CD4-positive, alpha-beta T cell treated with Interleukin-4 for 1 hour (primary cell): ENCODE measurements around the gene ARHGAP10.
A peak's percentile ranks its signal among the peaks of the same experiment; 100 is the strongest.
"Not testable (repeated sequence)": the region's sequence is repeated elsewhere in the genome, so short reads cannot be mapped to it uniquely, and the experiment has no call there.

Source experiments
- DNase-seq, 2 donors: peaks; one replicate each; pipeline ENCODE4 v3.0.0-alpha.2; 2020 to 2022

Gene ARHGAP10

DNA sequence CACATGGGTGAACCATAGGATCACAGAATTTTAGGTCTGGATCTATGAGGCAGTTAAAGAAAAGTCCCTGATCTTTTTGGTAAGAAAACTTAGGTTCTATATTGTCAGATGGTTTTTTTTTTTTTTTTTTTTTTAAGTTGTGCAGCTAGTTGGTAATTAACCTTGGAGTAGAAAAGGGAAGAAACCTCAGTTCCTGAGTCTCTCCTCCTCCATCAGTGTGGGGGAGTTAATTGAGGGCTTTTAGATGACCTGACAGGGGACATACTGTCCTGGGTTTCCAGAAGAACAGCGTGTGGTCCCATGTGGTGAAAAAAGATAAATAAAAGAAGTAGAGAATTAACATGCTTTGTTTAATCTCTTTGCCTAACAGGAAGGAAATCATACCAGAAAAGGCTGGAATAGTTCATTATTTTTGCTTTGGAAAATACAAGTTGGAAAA lies 123.7 kb downstream of the ARHGAP10 start:
- no peak for DNase-seq

DNA sequence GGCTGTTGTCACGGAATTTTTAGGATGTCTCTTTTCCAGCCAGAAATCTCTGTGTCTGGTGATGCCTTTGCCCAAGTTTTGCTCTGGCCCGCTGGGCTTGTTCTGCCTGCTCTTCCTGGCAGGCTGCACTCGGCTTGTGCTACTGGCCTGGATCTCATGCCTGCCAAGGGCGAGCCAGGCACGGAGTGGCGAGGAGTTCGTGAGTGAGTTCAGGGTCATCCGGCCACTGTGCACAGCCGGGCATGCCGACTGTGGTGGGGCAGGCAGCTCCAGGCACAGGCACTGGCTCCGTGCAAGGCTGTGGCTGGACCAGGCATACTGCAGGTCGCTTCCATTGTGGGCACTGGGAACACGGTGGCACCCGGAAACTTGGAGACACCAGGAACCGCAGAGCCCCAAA lies 129.1 kb downstream of the ARHGAP10 start:
- no peak for DNase-seq

DNA sequence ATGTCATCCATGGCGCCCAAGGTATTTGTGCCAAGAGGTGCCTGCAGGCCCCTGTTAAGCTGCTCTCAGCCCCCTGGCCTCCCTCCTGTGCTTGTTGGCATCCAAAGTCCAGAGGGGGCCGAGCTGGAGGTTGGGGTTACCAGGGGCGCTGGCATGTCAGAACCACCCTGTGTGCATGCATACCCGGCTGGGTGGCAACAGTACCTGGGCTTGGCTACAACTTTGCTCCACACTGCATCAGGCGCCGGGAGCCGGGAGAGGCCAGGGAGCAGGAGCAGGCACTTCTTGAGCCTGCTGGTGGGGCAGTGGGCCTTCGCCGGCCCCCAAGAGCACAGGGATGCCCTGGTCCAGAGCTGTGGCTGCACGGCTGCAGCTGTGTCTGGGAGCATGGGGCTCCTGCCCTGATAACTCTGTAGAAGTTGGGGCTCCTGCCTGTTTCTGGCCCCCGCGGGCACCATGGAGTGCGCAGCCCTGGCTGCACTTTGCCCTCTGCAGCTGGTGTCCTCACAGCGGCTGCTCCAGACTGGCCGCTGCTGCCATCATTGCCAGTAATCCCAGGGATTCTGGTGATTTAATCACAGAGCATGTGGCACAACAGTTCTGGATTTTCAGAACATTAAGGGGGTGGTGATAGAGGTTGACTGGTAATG lies 130.3 kb downstream of the ARHGAP10 start:
- DNase-seq: no peak

DNA sequence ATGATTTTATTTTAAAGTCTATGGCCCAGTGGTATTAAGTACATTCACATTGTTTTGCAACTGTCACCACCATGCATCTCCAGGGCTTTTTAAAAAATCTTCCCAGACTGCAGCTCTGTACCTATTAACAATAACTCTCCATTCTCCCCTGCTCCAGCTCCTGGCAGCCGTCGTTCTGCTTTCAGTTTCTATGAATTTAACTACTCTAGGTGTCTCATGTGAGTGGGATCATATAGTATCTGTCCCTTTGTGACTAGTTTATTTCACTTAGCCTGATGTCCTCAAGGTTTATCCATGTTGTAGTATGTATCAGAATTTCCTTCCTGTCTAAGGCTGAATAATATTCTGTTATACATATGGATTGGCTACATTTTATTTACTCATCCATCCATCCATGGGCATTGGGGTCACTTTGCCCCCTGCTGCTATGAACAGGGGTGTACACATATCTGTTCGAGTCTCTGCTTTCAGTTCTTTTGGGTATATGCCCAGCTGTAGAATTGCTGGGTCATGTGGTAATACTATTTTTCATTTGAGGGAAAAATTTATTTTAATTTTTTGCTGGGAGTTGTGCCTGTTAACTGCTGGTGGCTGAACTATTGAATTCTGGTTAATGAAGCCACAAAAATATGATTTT lies 131.3 kb downstream of the ARHGAP10 start:
- DNase-seq: no peak

DNA sequence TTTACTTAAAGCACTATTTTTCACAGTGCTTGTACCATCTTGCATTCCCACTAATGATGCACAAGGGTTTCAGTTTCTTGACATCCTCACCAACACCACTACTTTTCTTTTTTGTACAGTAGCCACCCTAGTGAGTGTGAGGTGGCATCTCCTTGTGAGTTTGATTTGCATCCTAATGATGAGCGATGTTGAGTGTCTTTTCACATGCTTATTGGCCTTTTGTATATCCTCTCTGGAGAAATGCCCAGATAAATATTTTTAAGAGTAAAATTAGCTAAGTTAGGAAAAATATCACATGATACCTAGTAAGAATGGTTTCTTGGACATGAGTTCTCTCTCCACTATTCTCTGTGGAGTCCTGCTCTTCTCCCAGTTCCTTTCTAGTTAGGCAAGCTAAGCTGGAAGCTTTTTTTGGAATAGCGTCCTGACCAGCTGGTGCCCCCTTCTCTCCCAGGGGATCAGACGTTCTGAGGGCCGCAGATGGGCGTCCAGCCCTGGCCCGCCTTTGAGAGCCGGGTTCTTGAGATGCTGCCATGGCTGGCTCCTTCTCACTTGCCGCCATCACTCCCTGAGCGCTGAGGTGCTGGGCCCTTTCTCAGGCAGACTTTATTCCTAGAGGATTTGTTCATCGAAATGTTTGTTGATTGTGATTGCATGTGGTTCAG lies 132.1 kb downstream of the ARHGAP10 start:
- no peak for DNase-seq

DNA sequence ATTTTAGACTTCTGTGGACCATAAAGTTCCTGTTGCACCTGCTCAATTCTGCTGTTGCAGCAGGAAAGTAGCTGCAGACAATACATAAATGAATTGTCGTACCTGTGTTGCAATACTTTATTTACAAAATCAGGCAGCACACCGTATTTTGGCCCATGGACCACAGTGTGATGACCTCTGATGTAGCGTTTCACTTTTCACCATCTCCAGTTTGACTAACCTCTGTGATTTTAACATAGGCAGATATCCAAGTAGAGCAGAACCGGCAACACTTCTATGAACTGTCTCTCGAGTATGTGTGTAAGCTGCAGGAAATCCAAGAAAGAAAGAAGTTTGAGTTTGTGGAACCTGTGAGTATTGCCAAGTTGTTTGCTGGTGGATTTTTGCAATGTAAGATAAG lies 132.7 kb downstream of the ARHGAP10 start:
- DNase-seq: no peak

DNA sequence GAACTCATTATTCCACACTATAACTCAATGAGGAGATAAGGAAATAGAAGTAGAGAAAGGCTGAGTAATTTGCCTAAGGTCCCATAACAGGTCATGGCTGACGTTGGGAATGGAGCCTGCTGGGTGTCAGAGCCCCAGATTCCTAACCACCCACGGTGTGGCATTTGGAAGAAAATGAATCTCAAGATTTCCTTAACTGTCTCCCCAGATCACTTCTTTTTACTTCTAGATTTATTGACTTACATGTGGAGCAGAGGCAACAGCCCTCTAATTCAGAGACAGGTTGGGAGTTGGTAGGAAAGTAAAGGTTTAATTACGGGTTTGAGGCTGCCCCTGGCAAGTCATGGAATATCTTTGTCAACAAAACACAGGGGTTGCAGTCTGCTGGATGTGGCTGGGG lies 134.0 kb downstream of the ARHGAP10 start:
- no peak for DNase-seq

DNA sequence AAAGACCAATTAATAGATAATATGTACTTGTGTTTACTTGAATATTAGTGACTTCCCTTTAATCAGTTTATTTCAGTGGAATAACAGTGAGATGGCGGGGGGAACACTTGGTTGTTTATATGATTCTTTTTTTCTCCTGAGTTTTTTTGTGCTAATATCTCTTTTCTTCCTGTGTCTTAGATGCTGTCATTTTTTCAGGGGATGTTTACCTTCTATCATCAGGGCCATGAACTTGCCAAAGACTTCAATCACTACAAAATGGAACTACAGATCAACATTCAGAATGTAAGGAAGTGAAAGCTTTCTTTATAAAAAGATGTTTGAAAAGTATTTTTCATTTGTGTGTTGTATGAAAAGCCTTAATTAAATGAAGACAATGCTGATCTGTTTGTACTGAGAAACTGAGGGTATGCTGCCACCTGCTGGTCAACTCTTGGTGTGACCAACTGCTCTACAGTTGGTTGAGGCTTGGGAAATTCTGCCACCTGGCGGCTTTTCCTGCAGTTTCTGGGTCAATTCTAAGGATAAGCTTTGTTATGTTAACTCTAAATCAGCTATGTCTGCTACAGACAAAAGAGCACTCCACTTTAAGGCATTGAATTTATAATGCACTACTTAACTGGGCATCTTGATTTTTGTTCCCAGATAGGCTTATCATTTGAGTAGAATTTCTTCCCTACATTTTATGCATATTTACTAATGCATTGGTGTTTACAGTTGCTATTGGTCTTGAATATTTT lies 134.8 kb downstream of the ARHGAP10 start:
- peak; percentile 89 to 90 for DNase-seq

DNA sequence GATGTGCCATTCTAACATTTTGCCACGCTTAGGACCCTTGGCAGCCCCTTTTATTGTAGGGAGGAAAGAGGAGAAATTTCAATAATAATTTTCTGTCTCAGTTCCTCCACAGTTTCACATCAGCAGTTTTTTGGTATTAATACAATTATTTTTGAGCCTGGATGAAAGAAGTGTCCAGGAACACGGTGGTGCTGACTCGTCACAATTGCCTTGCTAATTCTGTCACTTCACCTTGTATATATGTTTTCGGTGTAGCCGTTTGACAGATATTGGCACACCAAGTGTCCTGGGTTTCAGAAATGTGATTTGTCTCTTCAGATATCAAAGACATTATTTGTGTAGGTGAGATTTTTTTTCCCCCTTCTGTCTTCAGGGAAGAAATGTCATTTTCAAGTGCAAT lies 142.2 kb downstream of the ARHGAP10 start:
- no peak for DNase-seq

DNA sequence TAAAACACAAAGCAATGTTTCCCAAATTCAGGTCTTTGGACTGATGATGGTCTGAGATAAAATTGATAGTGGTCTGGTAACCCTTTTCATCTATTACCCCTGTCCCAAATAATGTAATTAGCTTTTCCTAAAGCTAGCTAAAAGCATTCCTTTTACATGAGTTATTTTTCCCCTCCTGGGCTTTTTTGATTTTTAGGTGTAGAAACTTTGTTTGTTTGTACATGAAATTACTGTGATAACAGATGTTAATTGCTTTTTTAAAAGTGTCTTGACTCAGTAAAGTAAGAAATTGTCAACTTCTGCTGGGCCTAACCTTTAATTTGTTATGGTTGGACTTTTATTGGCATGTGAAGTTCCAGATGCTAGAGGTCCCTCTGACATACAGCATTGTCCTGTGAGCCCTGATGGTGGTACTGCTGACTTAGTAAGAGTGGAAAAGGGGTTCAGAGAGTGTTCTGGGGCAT lies 145.5 kb downstream of the ARHGAP10 start:
- DNase-seq: no peak

DNA sequence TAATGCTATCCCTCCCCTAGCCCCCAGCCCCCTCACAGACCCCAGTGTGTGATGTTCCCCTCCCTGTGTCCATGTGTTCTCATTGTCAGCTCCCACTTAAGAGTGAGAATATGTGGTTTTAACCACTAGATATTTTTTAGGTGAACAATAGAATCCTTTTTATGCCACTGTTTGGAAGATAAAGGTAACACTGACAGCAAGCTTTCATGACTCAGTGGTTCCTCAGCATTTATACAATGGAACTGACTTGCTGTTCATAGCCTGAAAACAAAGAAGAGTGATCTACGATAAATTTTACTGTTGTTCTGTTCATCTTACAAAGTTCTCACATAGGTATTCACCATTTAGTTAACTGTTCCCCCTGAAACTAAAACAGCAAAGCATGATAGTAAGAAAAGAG lies 147.8 kb downstream of the ARHGAP10 start:
- DNase-seq: no peak

DNA sequence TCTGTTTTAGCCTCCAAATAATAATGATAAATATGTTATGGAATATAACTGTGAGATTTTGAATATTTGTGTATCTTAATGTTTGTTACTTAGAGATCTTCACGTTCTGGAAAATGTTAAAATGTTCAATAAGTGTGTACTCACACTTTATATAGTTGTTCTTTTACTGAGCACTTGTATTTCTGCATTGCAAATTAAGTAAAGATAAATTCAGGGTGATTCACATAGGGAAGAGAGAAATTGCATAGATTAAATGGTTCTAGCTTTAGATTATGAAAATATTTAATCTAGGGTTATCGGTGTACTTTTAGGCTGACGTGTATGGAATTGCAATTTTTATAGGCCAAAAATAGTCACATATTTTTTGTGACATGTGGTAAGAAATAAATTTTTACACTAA lies 148.6 kb downstream of the ARHGAP10 start:
- no peak for DNase-seq

DNA sequence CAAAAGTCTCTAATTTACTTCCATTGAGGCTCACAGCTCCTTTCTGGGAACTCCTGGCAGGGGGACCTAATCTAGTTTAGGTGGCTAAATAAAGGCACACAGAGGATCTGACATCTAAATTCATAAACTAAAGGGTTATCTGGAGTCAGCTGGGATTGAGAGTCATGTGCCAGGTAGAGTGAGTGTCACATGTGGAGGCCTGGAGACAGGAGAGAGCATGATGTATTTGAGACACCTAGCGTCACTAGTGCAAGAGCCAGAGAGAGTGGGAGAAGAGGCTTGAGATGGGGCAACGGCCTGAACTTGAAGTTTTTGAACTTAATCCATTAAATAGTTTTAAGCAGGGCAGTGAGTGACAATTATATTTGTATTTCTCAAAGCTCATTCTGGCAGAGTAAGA lies 152.6 kb downstream of the ARHGAP10 start:
- DNase-seq: no peak

DNA sequence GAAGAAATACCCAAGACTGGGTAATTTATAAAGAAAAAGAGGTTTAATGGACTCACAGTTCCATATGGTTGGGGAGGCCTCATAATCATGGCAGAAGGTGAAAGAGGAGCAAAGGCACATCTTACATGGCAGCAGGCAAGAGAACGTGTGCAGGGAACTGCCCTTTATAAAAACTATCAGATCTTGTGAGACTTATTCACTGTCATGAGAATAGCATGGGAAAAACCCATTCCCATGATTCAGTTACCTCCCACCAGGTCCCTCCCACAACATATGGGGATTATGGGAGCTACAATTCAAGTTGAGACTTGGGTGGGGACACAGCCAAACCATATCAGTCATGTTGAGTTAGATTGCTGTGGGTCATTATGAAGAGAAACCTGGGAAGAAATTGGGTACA lies 153.3 kb downstream of the ARHGAP10 start:
- not testable (repeated sequence) for DNase-seq

DNA sequence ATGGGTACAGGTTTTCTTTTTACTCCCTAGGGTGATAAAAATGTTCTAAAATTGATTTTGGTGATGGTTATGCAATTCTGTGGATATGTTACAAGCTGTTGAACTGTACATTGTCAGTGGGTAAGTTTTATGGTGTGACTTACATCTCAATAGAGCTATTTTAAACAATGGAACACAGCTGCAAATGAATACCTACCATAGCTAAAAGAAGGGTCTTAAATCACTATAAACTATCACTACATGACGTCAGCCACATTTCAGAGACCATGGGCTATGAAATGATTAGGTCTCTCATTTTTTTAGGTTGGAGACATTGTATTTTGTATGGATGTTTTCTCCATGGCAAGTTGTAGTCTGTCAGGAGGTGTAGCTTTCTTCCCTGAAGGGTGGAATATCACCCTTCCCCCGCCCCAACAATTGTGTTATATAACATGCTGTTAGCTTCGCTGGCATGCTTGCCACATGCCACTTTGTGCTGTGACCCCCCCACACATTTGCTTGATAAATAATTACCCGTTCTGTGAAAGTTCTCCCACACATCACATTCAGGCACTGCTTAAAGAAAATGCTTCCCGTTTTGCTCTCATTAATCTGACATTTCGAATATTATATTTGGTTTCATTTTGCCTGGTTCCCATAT lies 159.7 kb downstream of the ARHGAP10 start:
- DNase-seq: no peak

DNA sequence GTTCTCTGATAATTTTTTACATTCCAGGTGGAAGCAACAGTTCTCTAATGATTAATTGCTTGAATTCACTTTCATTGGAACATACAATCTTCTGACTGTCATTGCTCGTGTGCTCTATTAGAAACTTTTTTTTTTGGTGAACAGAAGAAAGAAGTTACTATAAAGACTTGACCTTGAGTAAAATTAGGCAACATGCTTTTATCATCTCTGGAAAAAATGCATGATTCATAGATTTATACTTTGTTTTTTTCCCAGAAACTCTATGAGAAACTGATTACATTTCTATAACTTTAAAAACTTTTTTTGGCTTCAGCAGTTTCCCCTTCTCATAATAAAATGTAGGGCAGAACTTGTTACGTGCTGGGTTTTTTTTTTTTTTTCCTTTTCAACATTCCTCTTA lies 167.6 kb downstream of the ARHGAP10 start:
- no peak for DNase-seq

DNA sequence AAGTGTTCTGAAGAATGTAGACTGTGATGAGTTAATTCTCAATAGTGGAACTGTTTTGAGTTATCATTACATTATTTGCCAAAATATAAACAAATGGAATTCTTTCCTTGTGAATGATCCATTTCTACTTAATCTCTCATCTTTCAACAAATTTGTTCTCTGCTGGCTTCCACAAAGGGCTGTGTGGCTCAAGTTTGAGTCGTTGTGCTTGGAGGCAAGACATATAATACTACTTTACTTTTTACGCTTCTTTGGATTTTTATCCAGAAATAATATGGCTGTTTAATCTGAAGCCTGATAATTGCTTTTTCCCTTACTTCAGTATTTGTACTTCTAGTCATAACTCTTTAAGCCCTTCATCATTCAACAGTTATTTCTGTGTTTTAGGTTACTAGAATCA lies 169.5 kb downstream of the ARHGAP10 start:
- no peak for DNase-seq

DNA sequence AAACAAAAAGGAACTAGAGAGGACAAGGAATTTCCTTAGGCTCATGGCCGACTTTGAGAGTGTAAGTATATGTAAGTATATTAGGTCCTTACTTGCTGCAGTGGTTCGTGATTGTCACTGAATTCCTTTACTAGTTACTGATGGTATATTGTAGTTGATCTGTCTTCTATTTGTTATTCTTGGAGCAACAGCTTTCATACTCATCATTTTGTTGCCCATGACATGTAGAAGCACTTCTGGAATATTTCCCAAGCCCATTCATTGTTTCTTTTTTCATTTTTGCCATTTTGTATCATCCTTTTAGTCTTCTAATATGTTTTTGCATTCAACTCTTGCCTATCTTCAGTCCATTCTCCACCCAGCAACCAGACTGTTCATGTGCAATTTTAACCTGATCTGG lies 170.0 kb downstream of the ARHGAP10 start:
- no peak for DNase-seq

DNA sequence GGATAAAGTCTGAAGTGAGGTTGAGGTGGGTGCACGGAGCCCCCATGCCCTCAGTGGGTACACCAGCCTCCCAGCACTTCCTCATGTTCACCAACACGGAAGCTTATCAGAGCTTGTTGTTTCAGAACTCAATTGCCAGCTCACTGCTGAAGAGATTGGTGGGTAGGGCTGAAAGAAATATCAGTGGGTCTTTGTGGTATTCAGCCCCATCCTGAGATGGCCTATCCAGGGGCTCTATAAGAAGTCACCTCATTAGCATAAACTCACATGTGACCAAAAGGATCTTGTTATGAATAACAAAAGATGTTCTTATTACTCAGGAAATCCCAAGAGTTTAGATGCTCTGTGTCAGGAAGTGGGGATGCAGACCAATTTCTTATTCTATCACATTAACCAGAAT lies 177.3 kb downstream of the ARHGAP10 start:
- DNase-seq: no peak

DNA sequence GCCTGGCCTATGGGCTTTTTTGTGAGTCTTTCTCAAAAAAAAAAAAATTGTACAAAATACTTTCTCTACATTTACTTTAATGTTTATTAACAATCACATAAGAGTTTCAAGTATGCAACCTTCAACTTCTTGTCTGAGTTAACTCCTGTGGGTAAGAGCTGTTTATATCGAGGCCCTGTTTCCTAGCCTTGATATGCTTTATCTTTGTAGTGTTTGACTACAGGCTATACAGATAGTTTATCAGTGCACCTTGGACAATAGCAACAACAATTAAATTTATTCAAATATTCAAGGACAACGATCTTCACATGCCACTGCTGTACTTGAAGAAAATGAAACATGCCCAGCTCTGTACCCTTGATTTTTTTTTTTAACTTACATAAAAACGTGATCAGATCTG lies 178.4 kb downstream of the ARHGAP10 start:
- DNase-seq: no peak

DNA sequence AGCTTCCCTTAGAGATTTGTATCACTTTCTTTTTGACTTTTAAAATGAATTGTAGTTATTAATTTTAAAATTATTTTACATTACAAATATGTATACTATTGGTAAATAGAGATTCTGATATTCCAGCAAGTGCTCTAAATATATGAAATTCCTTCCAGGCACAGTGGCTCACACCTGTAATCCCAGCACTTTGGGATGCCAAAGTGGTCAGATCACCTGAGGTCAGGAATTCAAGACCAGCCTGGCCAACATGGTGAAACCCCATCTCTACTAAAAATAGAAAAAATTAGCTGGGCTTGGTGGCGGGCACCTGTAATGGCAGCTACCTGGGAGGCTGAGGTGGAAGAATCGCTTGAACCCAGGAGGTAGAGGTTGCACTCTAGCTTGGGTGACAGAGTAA lies 180.2 kb downstream of the ARHGAP10 start:
- not testable (repeated sequence) for DNase-seq

DNA sequence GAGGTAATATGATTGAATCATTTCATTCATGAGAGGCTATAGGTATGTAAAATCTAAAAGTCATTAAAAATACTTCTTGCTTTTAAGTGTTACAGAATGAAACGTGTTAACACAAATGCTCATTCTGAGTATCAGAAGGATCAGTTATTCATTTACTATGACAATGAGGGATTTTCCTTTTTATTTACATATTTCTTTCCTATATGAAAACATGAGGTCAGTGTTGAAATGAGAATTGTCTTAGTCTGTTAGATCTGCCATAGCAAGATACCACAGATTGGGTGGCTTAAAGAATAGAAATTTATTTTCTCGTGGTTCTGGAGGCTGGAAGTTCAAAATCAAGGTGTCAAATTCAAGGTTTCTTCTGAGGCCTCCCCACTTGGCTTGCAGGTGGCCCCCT lies 181.2 kb downstream of the ARHGAP10 start:
- DNase-seq: no peak

DNA sequence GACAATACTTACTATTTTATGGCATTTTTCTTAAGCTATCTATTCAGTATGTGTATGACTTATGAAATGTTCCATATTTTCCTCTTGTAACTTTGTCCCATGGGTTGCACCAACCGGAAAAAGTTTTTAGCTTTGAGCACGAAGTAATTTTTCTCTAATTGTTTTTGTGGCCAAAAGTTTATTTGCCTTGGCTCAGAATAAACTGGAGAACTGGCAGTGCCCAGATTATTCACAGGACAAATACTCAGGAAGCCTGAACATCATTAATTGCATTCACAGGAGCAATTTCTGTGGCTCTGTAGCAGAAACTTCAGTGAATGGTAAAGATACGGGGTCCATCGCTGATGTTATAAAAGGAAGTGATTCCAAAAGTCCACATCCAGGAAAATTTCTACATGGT lies 184.5 kb downstream of the ARHGAP10 start:
- DNase-seq: no peak
